Activated CD4-positive, alpha-beta T cell treated with anti-CD3 and anti-CD28 coated beads, Interleukin-10, Interleukin-2, amounts not matched to agents 100 ng/mL and 50 ng/mL, durations not matched to agents 16 hours and 8 hours (primary cell): ENCODE results near the gene AQP7.
"Not testable (repeated sequence)": the region's sequence is repeated elsewhere in the genome, so short reads cannot be mapped to it uniquely, and the experiment has no call there.

Source experiments
- DNase-seq: peaks from one replicate; pipeline ENCODE4 v3.0.0-alpha.2; 2020

The AQP7 gene

GRCh38 chr9:33431420-33431819 lies 29.1 kb upstream of the AQP7 start:
- no peak for DNase-seq

GRCh38 chr9:33430942-33431341 lies 28.6 kb upstream of the AQP7 start:
- no peak for DNase-seq

GRCh38 chr9:33429256-33429985 lies 27.1 kb upstream of the AQP7 start:
- no peak for DNase-seq

- no peak for DNase-seq
Observed at GRCh38 chr9:33426843-33427293, 24.5 kb upstream of the AQP7 start.

GRCh38 chr9:33425128-33425533 lies 22.8 kb upstream of the AQP7 start:
- no peak for DNase-seq

- DNase-seq = not testable (repeated sequence)
Observed at GRCh38 chr9:33424492-33424891, 22.1 kb upstream of the AQP7 start.

- not testable (repeated sequence) for DNase-seq
Observed at GRCh38 chr9:33424043-33424442, 21.7 kb upstream of the AQP7 start.

- DNase-seq = no peak
Observed at GRCh38 chr9:33419708-33420303, 17.4 kb upstream of the AQP7 start.

- no peak for DNase-seq
Observed at GRCh38 chr9:33418090-33418489, 15.7 kb upstream of the AQP7 start.

GRCh38 chr9:33416996-33417395 lies 14.6 kb upstream of the AQP7 start:
- no peak for DNase-seq

GRCh38 chr9:33415501-33416038 lies 13.2 kb upstream of the AQP7 start:
- peak; percentile 93 for DNase-seq

GRCh38 chr9:33414889-33415500 lies 12.6 kb upstream of the AQP7 start:
- DNase-seq = no peak

GRCh38 chr9:33414268-33414667 lies 11.9 kb upstream of the AQP7 start:
- no peak for DNase-seq

GRCh38 chr9:33408087-33408486 lies 5.7 kb upstream of the AQP7 start:
- DNase-seq = no peak

- no peak for DNase-seq
Observed at GRCh38 chr9:33407061-33407460, 4.7 kb upstream of the AQP7 start.

- no peak for DNase-seq
Observed at GRCh38 chr9:33404788-33405362, 2.5 kb upstream of the AQP7 start.

- DNase-seq = no peak
Observed at GRCh38 chr9:33403941-33404787, 1.8 kb upstream of the AQP7 start.

- not testable (repeated sequence) for DNase-seq
Observed at GRCh38 chr9:33401809-33402208, 559 bp downstream of the AQP7 start.

- not testable (repeated sequence) for DNase-seq
Observed at GRCh38 chr9:33399047-33399446, 3.3 kb downstream of the AQP7 start.

GRCh38 chr9:33397801-33398200 lies 4.6 kb downstream of the AQP7 start:
- not testable (repeated sequence) for DNase-seq

- not testable (repeated sequence) for DNase-seq
Observed at GRCh38 chr9:33395159-33395879, 7.0 kb downstream of the AQP7 start.

- DNase-seq = not testable (repeated sequence)
Observed at GRCh38 chr9:33393986-33394385, 8.4 kb downstream of the AQP7 start.
